HL-60/S4 (cell line): ENCODE results near the gene USP48.

Experiments
- in situ Hi-C: fragments of 300-500 bp; cut with MboI; formaldehyde crosslinking; loops from 2 replicates; pipeline ENCODE4 v1.14.3; 2022; ENCODE audit warnings: low sequenced_read_pairs

Gene USP48

DNA sequence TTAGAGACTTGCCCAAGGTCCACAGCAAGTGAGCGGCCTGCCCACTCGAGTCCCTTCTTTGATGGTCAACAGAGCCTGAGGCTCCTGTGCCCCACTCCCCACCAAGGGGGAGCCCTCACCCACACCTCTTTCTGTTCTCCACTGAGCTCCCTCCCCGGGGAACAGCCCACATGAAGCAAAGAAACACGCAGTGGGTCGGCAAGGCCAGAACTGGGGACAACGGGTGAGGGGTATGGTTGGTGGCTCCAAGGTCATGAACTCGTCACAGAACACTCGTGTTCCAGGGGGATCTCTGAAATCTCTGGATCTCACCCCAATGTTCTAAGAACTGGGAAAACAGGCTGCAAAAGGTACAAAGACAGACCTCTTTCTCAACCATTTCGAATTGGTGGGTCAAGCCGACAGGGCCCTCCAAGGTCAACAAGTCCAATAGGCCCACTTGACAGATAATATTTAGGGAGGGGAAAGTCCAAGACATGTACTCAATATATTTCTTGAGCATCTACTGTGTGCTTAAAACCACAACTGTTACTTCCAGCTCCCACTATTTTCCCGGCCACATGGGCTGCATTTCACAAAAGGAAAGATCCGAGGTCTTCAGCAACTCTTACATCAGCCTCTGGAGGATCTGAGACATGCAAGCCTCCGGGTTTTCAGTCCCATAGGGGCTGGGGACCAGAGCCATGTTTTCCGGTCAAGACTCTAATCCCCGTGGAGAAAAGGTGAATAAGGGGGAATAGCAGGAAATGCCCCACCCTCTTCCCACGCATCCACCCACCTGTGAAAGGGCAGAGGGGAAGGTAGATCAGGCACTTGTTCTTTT is 112.7 kb downstream of the USP48 start:
- in situ Hi-C loops, result loop anchor here (25.0 kb wide), 1 partner anchor 292 kb away; no protein-coding TSS in a partner anchor

- in situ Hi-C loops, result loop anchor here (25.0 kb wide), 1 partner anchor 293 kb away; no protein-coding TSS in a partner anchor
These were observed 113.5 kb downstream of the USP48 start, which contains the start of gene RAP1GAP for GRCh38 chr1:21669258-21670058. RAP1GAP (minus strand) TSS chr1:21669357; CDS start chr1:21620032, 49,325 bp downstream.

GRCh38 chr1:21668951-21669257 is 114.0 kb downstream of the USP48 start:
- in situ Hi-C loops, result loop anchor here (25.0 kb wide), 1 partner anchor 293 kb away; no protein-coding TSS in a partner anchor

- in situ Hi-C loops, result loop anchor here (25.0 kb wide), 1 partner anchor 294 kb away; no protein-coding TSS in a partner anchor
These were observed 114.6 kb downstream of the USP48 start for GRCh38 chr1:21668232-21668950.

DNA sequence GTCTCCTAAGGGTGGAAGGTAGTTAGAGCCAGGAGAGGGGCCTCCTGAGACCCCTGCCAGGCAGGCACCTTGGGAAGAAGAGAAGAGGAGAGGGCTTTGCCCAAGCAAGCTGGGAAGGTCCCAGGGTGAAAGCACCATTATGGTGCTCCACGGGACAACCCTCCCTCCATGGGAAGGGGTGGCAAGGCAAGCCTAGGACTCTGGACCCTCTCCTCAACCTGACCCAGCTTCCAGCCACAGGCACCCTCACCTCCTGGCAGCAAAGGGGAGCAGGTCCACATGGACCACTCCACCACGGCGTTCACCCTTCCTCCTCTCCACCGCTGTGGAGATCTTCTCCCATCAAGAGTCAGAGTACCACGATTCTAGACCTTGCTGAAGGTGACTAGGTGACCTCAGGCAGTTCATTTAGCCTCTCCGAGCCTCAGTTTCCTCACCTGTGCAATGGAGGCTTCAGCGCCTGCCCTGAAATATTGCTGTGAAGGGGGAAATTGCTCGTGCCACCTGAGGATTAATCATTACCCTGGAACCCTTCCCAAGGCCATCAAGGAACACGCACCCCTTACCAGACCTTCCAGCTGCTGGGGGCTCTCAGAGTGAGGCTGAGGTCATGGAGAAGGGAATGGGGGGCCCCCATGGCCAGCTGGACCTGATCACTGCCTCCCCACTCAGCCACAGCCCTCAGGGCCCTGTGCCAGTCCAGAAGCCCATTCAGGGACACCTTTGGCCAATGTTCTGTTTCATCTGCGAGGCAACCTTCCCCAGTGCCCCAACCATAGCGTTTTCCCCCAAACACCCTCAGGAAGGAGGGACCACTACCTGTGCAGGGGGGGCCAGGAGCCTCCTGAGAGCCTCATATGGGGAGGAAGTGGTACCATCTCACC is 115.4 kb downstream of the USP48 start:
- in situ Hi-C loops, result loop anchor here (25.0 kb wide), 1 partner anchor 295 kb away; no protein-coding TSS in a partner anchor

GRCh38 chr1:21666576-21667320 is 116.2 kb downstream of the USP48 start:
- in situ Hi-C loops, result loop anchor here (25.0 kb wide), 1 partner anchor 296 kb away; no protein-coding TSS in a partner anchor

GRCh38 chr1:21665711-21666575 is 117.0 kb downstream of the USP48 start:
- in situ Hi-C loops, result loop anchor here (25.0 kb wide), 1 partner anchor 296 kb away; no protein-coding TSS in a partner anchor

DNA sequence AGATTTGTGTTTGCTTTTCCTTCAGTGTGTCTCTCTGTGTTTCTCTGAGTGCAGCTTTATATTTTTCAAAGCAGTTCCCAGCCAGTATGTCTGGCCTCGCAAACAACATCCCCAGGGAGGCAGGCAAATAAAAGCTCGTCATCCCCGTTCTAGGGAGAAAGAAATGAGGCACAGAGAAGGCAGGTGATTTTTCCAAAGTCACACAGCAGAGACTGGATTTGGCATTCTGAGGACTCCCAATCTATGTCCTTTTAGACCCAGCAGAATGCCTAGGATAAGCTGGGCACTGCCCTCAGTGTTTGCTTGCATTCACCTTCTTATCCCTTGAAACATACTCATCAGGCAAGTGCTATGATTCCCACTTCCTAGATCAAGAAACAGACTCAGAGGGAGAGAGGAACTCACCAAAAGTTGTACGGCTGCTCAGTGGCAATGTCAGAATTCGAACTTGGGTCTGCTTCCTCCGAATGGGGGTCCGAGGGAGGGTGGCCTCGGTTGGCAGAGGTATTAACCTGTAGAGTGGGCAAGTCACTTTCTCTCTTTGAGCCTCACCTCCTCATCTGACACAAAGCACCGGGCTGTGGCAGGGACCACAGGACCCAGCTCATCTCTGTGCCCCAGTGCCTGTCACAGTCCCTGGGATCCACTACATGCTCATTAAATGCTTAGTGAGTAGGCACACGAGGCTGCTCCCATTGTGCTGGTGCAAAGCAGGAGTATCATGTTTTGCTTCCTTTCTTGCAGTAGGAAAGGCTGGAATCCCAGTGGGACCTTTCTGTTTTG is 118.0 kb downstream of the USP48 start:
- in situ Hi-C loops, result loop anchor here (25.0 kb wide), 1 partner anchor 297 kb away; no protein-coding TSS in a partner anchor

DNA sequence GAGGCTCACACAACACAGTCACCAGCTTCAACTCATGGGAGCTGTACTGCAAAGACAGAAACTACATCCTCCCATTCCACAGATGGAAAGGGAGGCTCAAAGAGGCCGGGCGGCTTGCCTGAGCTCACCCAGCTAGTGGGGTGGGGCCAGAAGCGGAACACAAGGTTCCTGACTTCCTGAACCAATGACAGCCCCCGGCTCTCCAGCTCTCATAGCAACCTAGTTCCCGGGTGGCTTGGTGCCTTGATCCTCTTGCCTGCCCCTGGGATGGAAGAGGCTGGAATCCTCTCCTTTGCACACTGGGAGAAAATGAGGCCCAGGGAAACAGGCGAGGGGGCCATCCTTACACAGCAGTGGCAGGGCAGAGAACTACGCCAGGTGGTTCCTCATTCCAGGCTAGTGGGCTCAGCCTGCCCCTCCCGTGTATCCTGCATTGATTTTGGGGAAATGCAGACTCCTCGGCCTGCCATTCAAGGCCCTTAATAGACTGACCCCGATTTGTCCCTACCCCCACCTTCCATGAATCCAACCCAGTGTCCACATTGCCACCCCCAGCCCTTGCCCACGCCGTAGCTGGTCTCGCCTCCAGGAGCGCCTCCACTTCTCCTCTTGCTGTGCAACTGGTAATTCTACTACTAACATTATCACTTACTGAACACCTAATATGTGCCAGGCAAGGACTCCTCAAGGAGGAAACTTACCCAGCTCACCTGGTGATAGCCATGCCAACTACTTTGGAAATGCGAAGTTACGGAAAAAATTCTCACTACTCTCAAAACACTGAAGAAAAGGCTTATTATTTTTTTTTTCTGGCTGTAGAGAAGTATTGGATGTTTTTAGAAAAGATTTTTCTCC is 118.8 kb downstream of the USP48 start:
- in situ Hi-C loops, result loop anchor here (25.0 kb wide), 1 partner anchor 298 kb away; no protein-coding TSS in a partner anchor

DNA sequence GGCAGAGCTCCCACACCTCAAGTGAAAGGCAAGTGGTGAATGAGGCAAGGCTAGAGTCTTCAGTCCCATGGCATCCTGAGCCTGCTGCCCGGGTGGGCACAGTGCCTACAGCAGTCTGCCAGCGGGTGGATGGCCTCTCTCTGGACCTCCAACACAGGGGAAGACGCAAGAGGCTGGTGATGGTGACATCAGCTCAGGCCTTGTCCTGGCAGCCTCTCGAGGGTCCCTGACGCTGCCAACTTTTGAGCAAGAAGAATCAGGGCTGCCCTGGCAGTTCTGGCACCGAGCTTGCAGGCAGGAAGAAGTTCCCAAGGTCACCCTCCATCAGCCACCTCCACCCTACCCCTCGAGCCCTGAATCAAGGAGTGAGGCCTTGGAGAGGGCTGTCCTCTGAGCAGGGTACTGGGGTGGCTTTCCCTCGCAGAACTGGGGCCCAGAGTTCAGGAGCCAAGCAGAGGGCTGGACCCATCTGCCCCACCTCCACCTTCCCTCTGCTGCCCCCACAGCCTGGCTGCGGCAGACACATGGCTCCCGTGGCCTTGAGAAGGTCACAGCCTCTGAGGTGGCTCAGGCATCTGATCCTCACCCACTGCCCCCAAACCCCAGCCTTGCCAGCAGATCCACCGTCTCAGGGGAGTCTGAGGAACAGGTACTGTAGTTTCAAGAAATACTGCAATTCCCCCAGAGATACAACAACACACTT is 119.5 kb downstream of the USP48 start:
- in situ Hi-C loops, result loop anchor here (25.0 kb wide), 1 partner anchor 299 kb away; no protein-coding TSS in a partner anchor

DNA sequence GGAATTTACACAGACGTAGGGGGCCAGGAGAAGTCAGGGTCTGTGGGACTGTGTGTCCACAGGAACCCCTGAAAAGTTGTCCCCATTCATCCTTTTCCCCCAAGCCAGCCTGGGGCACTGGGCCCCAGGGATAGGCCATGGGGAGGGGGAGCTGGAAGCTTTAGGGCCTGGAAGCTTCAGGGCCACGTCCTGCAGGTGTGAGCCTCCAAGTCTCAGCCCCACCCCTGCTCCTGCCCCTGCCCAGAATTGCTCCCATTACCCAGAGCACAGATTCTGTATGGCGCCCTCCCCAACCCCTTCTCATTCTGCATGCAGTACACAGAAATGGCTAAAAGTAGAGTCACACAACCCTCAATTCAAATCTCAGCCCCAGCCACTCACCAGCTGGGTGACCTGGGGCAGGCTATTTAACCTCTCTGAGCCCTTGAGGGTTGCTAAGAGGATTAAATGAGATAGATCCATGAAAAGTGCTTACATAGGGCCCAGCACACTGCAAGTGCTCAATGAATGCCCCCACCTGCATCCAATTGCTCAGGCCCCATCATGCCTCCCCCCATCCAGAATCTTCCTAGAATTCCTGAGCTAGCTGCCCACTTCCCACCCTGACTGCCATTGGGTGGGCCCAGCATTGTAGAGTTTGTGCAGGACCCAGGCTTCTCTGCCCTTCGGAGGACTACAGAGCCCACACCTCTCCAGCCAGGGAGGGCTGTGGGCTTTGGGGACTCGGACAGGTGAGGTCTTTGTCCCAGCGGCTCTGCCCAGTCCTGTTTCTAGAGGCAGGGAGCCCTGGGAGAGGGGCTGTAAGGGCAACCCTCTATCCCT is 120.3 kb downstream of the USP48 start:
- in situ Hi-C loops, result loop anchor here (25.0 kb wide), 1 partner anchor 300 kb away; no protein-coding TSS in a partner anchor

GRCh38 chr1:21661886-21662285 is 121.1 kb downstream of the USP48 start:
- in situ Hi-C loops, result loop anchor here (25.0 kb wide), 1 partner anchor 300 kb away; no protein-coding TSS in a partner anchor

DNA sequence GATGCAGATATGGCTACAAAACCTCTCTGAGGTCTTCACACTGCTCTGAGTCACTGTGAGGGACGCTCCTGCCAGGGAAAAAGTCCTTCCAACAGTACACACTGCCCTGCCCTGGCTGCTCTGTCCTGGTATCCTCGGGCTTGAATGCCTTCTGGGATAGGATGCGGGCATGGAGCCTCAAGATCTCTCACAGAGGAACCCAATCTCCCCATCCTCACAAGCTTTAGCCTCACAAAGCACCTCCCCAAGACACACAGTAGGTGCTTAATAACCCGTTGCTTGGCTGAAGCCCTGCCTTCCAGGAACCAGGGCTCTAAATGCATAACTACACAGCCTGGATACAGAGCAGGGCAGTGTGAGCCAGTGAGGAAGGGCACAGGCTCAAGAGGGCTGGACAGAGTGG is 123.0 kb downstream of the USP48 start:
- in situ Hi-C loops, result loop anchor here (25.0 kb wide), 1 partner anchor 302 kb away; no protein-coding TSS in a partner anchor

GRCh38 chr1:21659099-21659923 is 123.6 kb downstream of the USP48 start:
- in situ Hi-C loops, result loop anchor here (25.0 kb wide), 1 partner anchor 303 kb away; no protein-coding TSS in a partner anchor
